Memory B cell (primary cell): ENCODE data around the gene GOLGA8N.

Experiments used
- ATAC-seq: fragments of 150-1000 bp; cut with Tn5 transposase; 2 replicates; pipeline ENCODE4 v1.10.0; 2021; ENCODE audit warnings: low read depth, mild to moderate bottlenecking, moderate library complexity
- DNase-seq, 2 donors: peaks; one replicate each; pipeline ENCODE4 v3.0.0; 2022; ENCODE audit warnings: low spot score in 2 of 2
- H3K27ac Mint-ChIP-seq: one replicate; pipeline ENCODE4 v1.8.0; 2022; ENCODE audit warnings: mild to moderate bottlenecking, moderate library complexity, mixed read lengths
- H3K27me3 Mint-ChIP-seq: one replicate; pipeline ENCODE4 v1.8.0; 2022; ENCODE audit warnings: mixed read lengths
- H3K36me3 Mint-ChIP-seq: one replicate; pipeline ENCODE4 v1.8.0; 2022; ENCODE audit warnings: mild to moderate bottlenecking, mixed read lengths
- H3K4me1 Mint-ChIP-seq: one replicate; pipeline ENCODE4 v1.8.0; 2022; ENCODE audit warnings: mixed read lengths
- H3K4me3 Mint-ChIP-seq: one replicate; pipeline ENCODE4 v1.8.0; 2022; ENCODE audit warnings: mild to moderate bottlenecking, moderate library complexity, mixed read lengths
- H3K9me3 Mint-ChIP-seq: one replicate; pipeline ENCODE4 v1.8.0; 2022; ENCODE audit warnings: mixed read lengths

Gene GOLGA8N

DNA sequence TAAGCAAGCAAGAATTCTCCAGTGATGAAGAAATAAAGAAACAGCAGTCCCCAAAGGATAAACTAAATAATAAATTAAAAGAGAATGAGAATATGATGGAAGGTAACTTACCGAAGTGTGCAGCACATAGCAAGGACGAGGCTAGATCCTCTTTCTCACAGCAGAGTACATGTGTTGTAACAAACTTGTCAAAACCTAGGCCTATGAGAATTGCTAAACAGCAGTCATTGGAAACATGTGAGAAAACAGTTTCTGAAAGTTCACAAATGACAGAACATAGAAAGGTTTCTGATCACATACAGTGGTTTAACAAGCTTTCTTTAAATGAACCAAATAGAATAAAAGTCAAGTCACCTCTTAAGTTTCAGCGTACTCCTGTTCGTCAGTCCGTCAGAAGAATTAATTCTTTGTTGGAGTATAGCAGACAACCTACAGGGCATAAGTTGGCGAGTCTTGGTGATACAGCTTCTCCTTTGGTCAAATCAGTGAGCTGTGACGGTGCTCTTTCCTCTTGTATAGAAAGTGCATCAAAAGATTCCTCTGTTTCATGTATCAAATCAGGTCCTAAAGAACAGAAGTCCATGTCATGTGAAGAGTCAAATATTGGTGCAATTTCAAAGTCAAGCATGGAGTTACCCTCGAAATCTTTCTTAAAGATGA lies 43.8 kb downstream of the GOLGA8N start:
- peaks cover 16% of the 10 kb centered on the region for H3K4me1 Mint-ChIP-seq
- H3K4me3 Mint-ChIP-seq = no peak overlapping the region
- DNase-seq = no peak
- peaks cover 5% of the 10 kb centered on the region for H3K27me3 Mint-ChIP-seq
- H3K27ac Mint-ChIP-seq = no peak overlapping the region
- no peaks in the 10 kb centered on the region for H3K9me3 Mint-ChIP-seq
- ATAC-seq = peak; percentile 85
- peaks cover 6% of the 10 kb centered on the region for H3K36me3 Mint-ChIP-seq

- Mint-ChIP-seq H3K36me3 (peaks cover 6% of the 10 kb centered on the region), H3K9me3 (no peaks in the 10 kb centered on the region)
Observed at GRCh38 chr15:32637704-32638103, 44.4 kb downstream of the GOLGA8N start.

DNA sequence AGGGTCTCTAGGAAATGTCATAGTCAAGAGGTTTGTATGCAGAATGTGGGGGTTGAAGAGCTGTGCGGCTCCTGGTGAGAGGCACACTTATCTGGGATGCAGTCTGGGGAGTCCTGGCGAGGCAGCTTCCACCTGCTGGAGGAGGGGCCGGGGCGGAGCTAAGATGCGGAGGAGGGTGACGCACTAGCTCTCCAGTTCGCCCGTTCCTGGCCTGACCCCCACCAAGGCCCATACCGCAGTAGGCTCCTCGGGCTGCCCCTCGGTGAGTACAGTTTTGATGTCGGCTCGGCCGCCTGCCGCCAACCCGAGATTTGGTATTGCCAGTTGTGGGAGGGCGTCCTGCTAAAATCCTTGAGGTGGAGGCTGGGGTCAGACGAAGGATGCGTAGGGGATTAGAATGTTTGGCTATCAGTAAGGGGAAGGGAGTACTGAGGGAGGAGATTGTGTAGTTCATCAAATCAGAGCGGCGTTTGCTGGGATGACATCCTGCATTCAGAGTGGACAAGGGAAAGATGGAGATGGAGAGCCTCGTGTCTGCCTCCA lies 48.3 kb downstream of the GOLGA8N start, which contains the start of gene SCG5:
TSS of gene SCG5 (plus strand) at position 194 of the 543 bp plus-strand sequence. CDS start 1,883 bp downstream, outside the sequence.
- Mint-ChIP-seq H3K4me3 (no peak within 1 kb of the TSS), H3K27ac (no peak within 1 kb of the TSS), H3K27me3 (peaks cover 5% of the 10 kb centered on the region)

More at GRCh38 chr15:32637704-32638103, 44.4 kb downstream of the GOLGA8N start:
- DNase-seq (no peak), ATAC-seq (no peak)
- Mint-ChIP-seq H3K27me3 (peaks cover 5% of the 10 kb centered on the region), H3K4me1 (peaks cover 16% of the 10 kb centered on the region), H3K27ac (no peak overlapping the region), H3K4me3 (no peak overlapping the region)

GRCh38 chr15:32642667-32643435 lies 49.6 kb downstream of the GOLGA8N start:
- Mint-ChIP-seq H3K36me3 (no peaks in the 10 kb centered on the region), H3K27me3 (peaks cover 5% of the 10 kb centered on the region), H3K4me3 (no peak overlapping the region), H3K4me1 (no peaks in the 10 kb centered on the region), H3K9me3 (no peaks in the 10 kb centered on the region), H3K27ac (no peak overlapping the region)
- ATAC-seq = no peak
- DNase-seq = no peak

More for the DNA sequence above, 48.3 kb downstream of the GOLGA8N start, which contains the start of gene SCG5:
- ATAC-seq (no peak), DNase-seq (no peak)
- Mint-ChIP-seq H3K9me3 (no peaks in the 10 kb centered on the region), H3K4me1 (peaks cover 9% of the 10 kb centered on the region), H3K36me3 (no peaks in the 10 kb centered on the region)

DNA sequence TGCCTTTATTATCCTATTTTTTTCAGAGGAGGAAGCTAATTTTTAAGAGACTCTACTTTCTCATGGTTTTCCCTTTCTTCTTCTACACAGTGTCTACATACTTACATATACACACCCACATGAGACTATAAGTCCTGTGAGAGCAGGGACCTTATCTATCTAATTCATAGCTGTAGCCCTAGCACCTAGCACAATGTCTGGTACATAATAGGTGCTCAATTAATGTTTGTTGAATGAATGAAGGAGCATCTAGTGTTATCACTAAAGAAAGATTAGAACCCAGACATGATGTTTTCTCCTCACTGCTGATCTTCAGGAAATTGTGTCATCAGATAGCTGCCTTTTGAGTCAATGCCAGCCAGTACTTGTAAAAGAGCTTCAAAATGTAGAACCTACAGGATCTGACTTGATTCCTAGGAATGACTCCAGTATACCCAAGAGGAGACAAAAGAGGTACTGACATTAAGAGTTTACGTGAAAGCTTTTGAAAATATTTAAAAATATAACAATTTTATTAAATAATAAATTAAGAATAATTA lies 50.7 kb downstream of the GOLGA8N start:
- no peak overlapping the region for H3K27ac Mint-ChIP-seq
- DNase-seq (no peak), ATAC-seq (no peak)
- H3K4me3 Mint-ChIP-seq = no peak overlapping the region
- H3K9me3 Mint-ChIP-seq = no peaks in the 10 kb centered on the region
- no peaks in the 10 kb centered on the region for H3K36me3 Mint-ChIP-seq
- no peaks in the 10 kb centered on the region for H3K4me1 Mint-ChIP-seq
- peaks cover 5% of the 10 kb centered on the region for H3K27me3 Mint-ChIP-seq

DNA sequence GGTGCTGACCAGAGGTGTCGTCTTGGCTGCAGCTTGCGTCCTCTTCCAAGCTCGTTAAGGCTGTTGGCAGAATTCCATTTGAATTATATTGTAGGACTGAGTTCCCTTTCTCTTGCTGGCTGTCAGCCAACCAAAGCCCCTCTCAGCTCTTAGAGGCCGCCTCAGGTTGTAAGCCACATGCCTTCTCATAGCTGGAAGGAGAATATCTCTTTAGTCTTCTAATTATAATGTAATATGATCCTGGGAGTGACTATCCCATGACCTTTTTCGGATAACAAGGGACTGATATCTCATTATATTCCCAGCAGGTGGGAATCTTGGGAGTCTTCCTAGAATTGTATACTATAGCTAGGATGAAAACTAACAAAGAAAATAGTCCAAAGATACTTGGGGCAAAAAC lies 53.0 kb downstream of the GOLGA8N start:
- no peak overlapping the region for H3K4me3 Mint-ChIP-seq
- no peaks in the 10 kb centered on the region for H3K9me3 Mint-ChIP-seq
- no peaks in the 10 kb centered on the region for H3K4me1 Mint-ChIP-seq
- DNase-seq (no peak), ATAC-seq (no peak)
- H3K36me3 Mint-ChIP-seq = no peaks in the 10 kb centered on the region
- peaks cover 4% of the 10 kb centered on the region for H3K27me3 Mint-ChIP-seq
- H3K27ac Mint-ChIP-seq = no peak overlapping the region

- Mint-ChIP-seq H3K9me3 (no peaks in the 10 kb centered on the region), H3K27ac (no peak overlapping the region), H3K27me3 (no peaks in the 10 kb centered on the region), H3K4me1 (no peaks in the 10 kb centered on the region), H3K36me3 (no peaks in the 10 kb centered on the region), H3K4me3 (no peak overlapping the region)
- no peak for ATAC-seq
- no peak for DNase-seq
Observed at GRCh38 chr15:32649342-32649741, 56.1 kb downstream of the GOLGA8N start.

DNA sequence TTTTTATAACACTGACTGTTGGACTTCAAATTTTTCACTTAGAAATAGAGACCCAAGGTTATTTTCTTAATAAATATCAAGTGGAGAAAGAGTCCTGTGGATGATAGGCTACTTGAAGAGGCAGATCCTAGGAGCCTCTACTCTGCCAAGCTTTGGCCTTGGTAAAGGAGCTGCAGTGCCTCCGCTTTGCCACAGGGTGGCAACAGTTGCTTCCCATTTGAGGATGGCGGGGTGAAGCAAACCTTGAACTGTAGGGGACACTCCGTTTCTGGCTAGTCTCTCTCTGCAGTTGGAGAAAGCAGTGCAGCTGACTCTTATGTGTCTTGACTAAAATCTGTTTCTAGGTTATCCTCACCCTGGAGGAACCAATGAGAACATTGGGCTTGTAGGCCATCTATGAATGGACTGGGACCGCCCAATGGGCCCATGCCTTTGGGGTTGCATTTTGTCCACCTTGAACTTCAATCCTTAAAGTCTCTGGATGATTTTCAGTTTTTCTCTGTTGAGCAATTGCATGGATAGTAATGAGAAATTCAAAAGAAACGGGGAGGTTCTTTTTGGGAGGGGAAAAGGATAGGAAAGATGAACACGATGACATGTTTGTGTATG lies 58.1 kb downstream of the GOLGA8N start:
- Mint-ChIP-seq H3K9me3 (no peaks in the 10 kb centered on the region), H3K4me1 (no peaks in the 10 kb centered on the region), H3K27ac (no peak overlapping the region), H3K4me3 (no peak overlapping the region), H3K27me3 (no peaks in the 10 kb centered on the region), H3K36me3 (no peaks in the 10 kb centered on the region)
- peak; percentile 83 for ATAC-seq
- peak; percentile 30 to 45 for DNase-seq

- H3K4me3 Mint-ChIP-seq = no peak overlapping the region
- ATAC-seq = no peak
- no peaks in the 10 kb centered on the region for H3K36me3 Mint-ChIP-seq
- H3K27me3 Mint-ChIP-seq = no peaks in the 10 kb centered on the region
- DNase-seq = no peak
- peaks cover under 1% of the 10 kb centered on the region for H3K4me1 Mint-ChIP-seq
- no peaks in the 10 kb centered on the region for H3K9me3 Mint-ChIP-seq
- no peak overlapping the region for H3K27ac Mint-ChIP-seq
Observed at GRCh38 chr15:32652178-32652577, 58.9 kb downstream of the GOLGA8N start.

- H3K9me3 Mint-ChIP-seq = no peaks in the 10 kb centered on the region
- ATAC-seq = no peak
- no peak overlapping the region for H3K4me3 Mint-ChIP-seq
- no peak for DNase-seq
- no peaks in the 10 kb centered on the region for H3K36me3 Mint-ChIP-seq
- peaks cover 5% of the 10 kb centered on the region for H3K4me1 Mint-ChIP-seq
- no peaks in the 10 kb centered on the region for H3K27me3 Mint-ChIP-seq
- H3K27ac Mint-ChIP-seq = no peak overlapping the region
Observed at GRCh38 chr15:32656091-32656490, 62.8 kb downstream of the GOLGA8N start.

- Mint-ChIP-seq H3K27me3 (no peaks in the 10 kb centered on the region), H3K4me3 (no peak overlapping the region), H3K36me3 (no peaks in the 10 kb centered on the region), H3K4me1 (peaks cover 5% of the 10 kb centered on the region), H3K27ac (no peak overlapping the region), H3K9me3 (no peaks in the 10 kb centered on the region)
- DNase-seq = no peak
- no peak for ATAC-seq
Observed at GRCh38 chr15:32656496-32656895, 63.2 kb downstream of the GOLGA8N start.
